ENCODE measurements around the gene UBN2.

GRCh38 chr7:139339025-139339424, 108.0 kb downstream of the UBN2 start:
- TF ChIP-seq, protein P1, sequence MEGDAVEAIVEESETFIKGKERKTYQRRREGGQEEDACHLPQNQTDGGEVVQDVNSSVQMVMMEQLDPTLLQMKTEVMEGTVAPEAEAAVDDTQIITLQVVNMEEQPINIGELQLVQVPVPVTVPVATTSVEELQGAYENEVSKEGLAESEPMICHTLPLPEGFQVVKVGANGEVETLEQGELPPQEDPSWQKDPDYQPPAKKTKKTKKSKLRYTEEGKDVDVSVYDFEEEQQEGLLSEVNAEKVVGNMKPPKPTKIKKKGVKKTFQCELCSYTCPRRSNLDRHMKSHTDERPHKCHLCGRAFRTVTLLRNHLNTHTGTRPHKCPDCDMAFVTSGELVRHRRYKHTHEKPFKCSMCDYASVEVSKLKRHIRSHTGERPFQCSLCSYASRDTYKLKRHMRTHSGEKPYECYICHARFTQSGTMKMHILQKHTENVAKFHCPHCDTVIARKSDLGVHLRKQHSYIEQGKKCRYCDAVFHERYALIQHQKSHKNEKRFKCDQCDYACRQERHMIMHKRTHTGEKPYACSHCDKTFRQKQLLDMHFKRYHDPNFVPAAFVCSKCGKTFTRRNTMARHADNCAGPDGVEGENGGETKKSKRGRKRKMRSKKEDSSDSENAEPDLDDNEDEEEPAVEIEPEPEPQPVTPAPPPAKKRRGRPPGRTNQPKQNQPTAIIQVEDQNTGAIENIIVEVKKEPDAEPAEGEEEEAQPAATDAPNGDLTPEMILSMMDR (IDR thresholded peaks at IDR 0.05; ENCODE audit: low read length), result no peak
- TF ChIP-seq EZH2 (IDR thresholded peaks at IDR 0.05; ENCODE audit: borderline replicate concordance, low read length), result no peak

Data from OCI-LY1 (cell line).